HTR-8/SVneo (cell line): ENCODE measurements around the gene SECTM1.
"Not testable (repeated sequence)": the region's sequence is repeated elsewhere in the genome, so short reads cannot be mapped to it uniquely, and the experiment has no call there.

ENCODE experiments used
- DNase-seq: peaks from one replicate; pipeline ENCODE4 v3.0.0; 2011; ENCODE audit warnings: low spot score, mixed read lengths; ENCODE audit not compliant: insufficient read length
- FAIRE-seq: peaks from 2 replicates; lab custom pipeline; 2011; peaks lifted over from hg19 to GRCh38; lab: Jason Lieb, UNC

Gene SECTM1

GRCh38 chr17:82333279-82334171, at the start of gene SECTM1:
Gene SECTM1 (minus strand): TSS chr17:82333766. CDS start chr17:82327240, 6,526 bp downstream.
- DNase-seq = no peak
- no peak for FAIRE-seq

GRCh38 chr17:82382933-82383255, 49.3 kb upstream of the SECTM1 start:
- DNase-seq (no peak), FAIRE-seq (no peak)

GRCh38 chr17:82382220-82382932, 48.8 kb upstream of the SECTM1 start:
- DNase-seq, FAIRE-seq: not testable (repeated sequence)

GRCh38 chr17:82381703-82382009, 48.1 kb upstream of the SECTM1 start:
- not testable (repeated sequence) for DNase-seq, FAIRE-seq

- peak; percentile 99 for FAIRE-seq
- DNase-seq = no peak
These were observed 47.5 kb upstream of the SECTM1 start for GRCh38 chr17:82380860-82381702.

- DNase-seq = no peak
- FAIRE-seq = no peak
These were observed 45.1 kb upstream of the SECTM1 start for GRCh38 chr17:82378741-82379021.

- DNase-seq (no peak), FAIRE-seq (no peak)
These were observed 44.6 kb upstream of the SECTM1 start for GRCh38 chr17:82377924-82378740.

GRCh38 chr17:82377294-82377693, 43.7 kb upstream of the SECTM1 start:
- FAIRE-seq, DNase-seq: not testable (repeated sequence)

GRCh38 chr17:82376042-82376730, 42.6 kb upstream of the SECTM1 start:
- DNase-seq = no peak
- no peak for FAIRE-seq

- DNase-seq = no peak
- no peak for FAIRE-seq
These were observed 41.9 kb upstream of the SECTM1 start for GRCh38 chr17:82375359-82376041.

- FAIRE-seq (no peak), DNase-seq (no peak)
These were observed 41.2 kb upstream of the SECTM1 start for GRCh38 chr17:82374626-82375331.

GRCh38 chr17:82373731-82374625, 40.4 kb upstream of the SECTM1 start:
- FAIRE-seq (no peak), DNase-seq (no peak)

- FAIRE-seq, DNase-seq: not testable (repeated sequence)
These were observed 39.5 kb upstream of the SECTM1 start for GRCh38 chr17:82373072-82373452.

GRCh38 chr17:82372249-82373071, 38.9 kb upstream of the SECTM1 start:
- no peak for FAIRE-seq
- no peak for DNase-seq

- no peak for FAIRE-seq
- DNase-seq = no peak
These were observed 38.0 kb upstream of the SECTM1 start, which contains the start of gene UTS2R for GRCh38 chr17:82371333-82372248. Gene UTS2R (plus strand): TSS chr17:82371765. CDS start chr17:82374325, 2,560 bp downstream.
